ENCODE measurements around the gene MORN1. TPM values are rescaled to one million over a fixed set of nuclear protein-coding genes. Genes with fewer than 3 reads are reported as not detected.

MORN1 gene
- polyA plus RNA-seq, 1 donor from 2014 or later: 10.9 TPM

GRCh38 chr1:2336499-2336898, 54.9 kb downstream of the MORN1 start:
- H3K79me2 ChIP-seq (replicated peaks; ENCODE audit: insufficient read depth, low read length): no peaks in the 10 kb centered on the region
- H3K9me2 ChIP-seq (ENCODE audit: insufficient read depth, low read length): no peaks in the 10 kb centered on the region
- H2AFZ ChIP-seq (ENCODE audit: low read depth, low read length): no peak overlapping the region
- no peaks in the 10 kb centered on the region for H3K9me3 ChIP-seq (ENCODE audit: low read length)
- no peaks in the 10 kb centered on the region for H3K36me3 ChIP-seq (ENCODE audit: insufficient read depth, low read length)
- H3K9ac ChIP-seq (ENCODE audit: low read length): no peak overlapping the region
- H3F3A ChIP-seq (ENCODE audit: insufficient read depth, low read length, poor library complexity, severe bottlenecking): no peaks in the 10 kb centered on the region
- TF ChIP-seq TAF1 (IDR thresholded peaks at IDR 0.05; ENCODE audit: low read depth): no peak
- TF ChIP-seq SMC3 (conservative IDR thresholded peaks at IDR 0.05; ENCODE audit: poor library complexity): no peak
- no peak for TF ChIP-seq EP300 (conservative IDR thresholded peaks at IDR 0.05; ENCODE audit: poor library complexity, severe bottlenecking)
- TF ChIP-seq RAD21 (conservative IDR thresholded peaks at IDR 0.05): no peak
- no peaks in the 10 kb centered on the region for H3K27me3 ChIP-seq (ENCODE audit: insufficient read depth, low read depth, low read length)
- no peak overlapping the region for H3K4me2 ChIP-seq (ENCODE audit: low read length)
- no peaks in the 10 kb centered on the region for H4K20me1 ChIP-seq (ENCODE audit: insufficient read depth)
- H3K27ac ChIP-seq (ENCODE audit: low read length): no peak overlapping the region
- H3K4me3 ChIP-seq (ENCODE audit: low read length): no peak overlapping the region

GRCh38 chr1:2335721-2336455, 55.5 kb downstream of the MORN1 start:
- H3K9me2 ChIP-seq (ENCODE audit: insufficient read depth, low read length): no peaks in the 10 kb centered on the region
- no peak overlapping the region for H3K4me3 ChIP-seq (ENCODE audit: low read length)
- H4K20me1 ChIP-seq (ENCODE audit: insufficient read depth): no peaks in the 10 kb centered on the region
- no peaks in the 10 kb centered on the region for H3K36me3 ChIP-seq (ENCODE audit: insufficient read depth, low read length)
- no peak overlapping the region for H2AFZ ChIP-seq (ENCODE audit: low read depth, low read length)
- H3K79me2 ChIP-seq (replicated peaks; ENCODE audit: insufficient read depth, low read length): no peaks in the 10 kb centered on the region
- no peak for TF ChIP-seq MXI1 (conservative IDR thresholded peaks at IDR 0.05; ENCODE audit: poor library complexity, severe bottlenecking)
- no peak for TF ChIP-seq SMC3 (conservative IDR thresholded peaks at IDR 0.05; ENCODE audit: poor library complexity)
- TF ChIP-seq REST (IDR thresholded peaks at IDR 0.05; ENCODE audit: borderline replicate concordance): no peak
- no peak for TF ChIP-seq RAD21 (conservative IDR thresholded peaks at IDR 0.05)
- no peak for TF ChIP-seq POLR2AphosphoS5 (IDR thresholded peaks at IDR 0.05)
- TF ChIP-seq EZH2 (IDR thresholded peaks at IDR 0.05; ENCODE audit: borderline replicate concordance, insufficient read depth, low read length, poor library complexity, severe bottlenecking): no peak
- TF ChIP-seq EP300 (conservative IDR thresholded peaks at IDR 0.05; ENCODE audit: poor library complexity, severe bottlenecking): no peak
- TF ChIP-seq CTCF (IDR thresholded peaks at IDR 0.05; ENCODE audit: poor library complexity, severe bottlenecking): no peak
- no peak for TF ChIP-seq TAF1 (IDR thresholded peaks at IDR 0.05; ENCODE audit: low read depth)
- H3F3A ChIP-seq (ENCODE audit: insufficient read depth, low read length, poor library complexity, severe bottlenecking): no peaks in the 10 kb centered on the region
- H3K4me2 ChIP-seq (ENCODE audit: low read length): no peak overlapping the region
- no peaks in the 10 kb centered on the region for H3K27me3 ChIP-seq (ENCODE audit: insufficient read depth, low read depth, low read length)
- no peak overlapping the region for H3K27ac ChIP-seq (ENCODE audit: low read length)
- H3K9ac ChIP-seq (ENCODE audit: low read length): no peak overlapping the region
- no peaks in the 10 kb centered on the region for H3K9me3 ChIP-seq (ENCODE audit: low read length)

Data from neural cell (in vitro differentiated cells).